Measurements from ENCODE around the gene HEXB. TPM values are rescaled to one million over a fixed set of nuclear protein-coding genes. Genes with fewer than 3 reads are reported as not detected.

Gene HEXB
- total and polyA plus RNA-seq, 2 of the 8 experiments (the other 6 are each of a cell fraction or from before 2014, with no cell fraction given) = 39.7 to 69.2 TPM

DNA sequence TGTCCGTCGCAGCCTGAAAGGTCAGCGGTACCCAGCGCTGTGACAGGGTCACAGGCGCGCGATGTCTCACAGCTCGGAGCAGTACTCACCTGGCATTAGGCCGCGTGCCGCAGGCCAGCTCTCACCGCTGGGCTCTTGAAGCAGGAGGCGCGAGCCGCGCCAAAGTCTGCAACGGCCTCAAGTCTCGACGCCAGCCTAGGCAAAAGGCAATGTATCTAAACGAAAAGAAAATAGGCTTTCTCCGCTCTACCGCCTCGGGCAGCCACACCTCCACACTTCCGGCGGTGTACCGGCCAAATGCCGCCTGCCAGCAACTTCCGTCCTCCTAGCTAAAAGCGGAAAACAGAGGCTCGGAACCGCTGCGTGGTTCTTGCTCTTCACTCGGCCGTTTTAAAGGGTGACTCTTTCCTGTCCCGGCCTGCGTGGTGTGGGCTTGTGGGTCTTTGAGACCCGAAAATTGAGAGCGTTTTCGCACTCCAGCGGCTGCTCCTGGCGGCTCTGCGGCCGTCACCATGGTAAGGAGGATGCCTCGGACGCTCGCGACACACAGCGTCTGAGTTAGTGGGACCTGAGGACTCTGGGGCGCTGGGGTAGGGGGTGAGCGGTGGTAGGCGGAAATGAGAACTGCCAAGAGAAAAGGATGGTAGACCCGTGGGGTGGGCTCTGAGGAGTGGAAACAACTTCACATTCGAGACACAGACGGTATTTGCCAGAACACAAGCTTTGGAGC is 82.0 kb downstream of the HEXB start, which contains the start of the genes GFM2 and NSA2:
Gene GFM2 (minus strand): TSS at position 269 of the 730 bp plus-strand sequence. CDS start 3,375 bp downstream, outside the sequence.
Gene NSA2 (plus strand): TSS at position 401 of the 730 bp plus-strand sequence. CDS start 112 bp downstream, at position 513.
- Histone ChIP-seq H3K79me2 (ENCODE audit: control insufficient read depth in 1 of 2, insufficient read depth in 2 of 2, low read length in 2 of 2) (peaks cover 12 to 45% of the 10 kb centered on the region in 2 experiments), H3K18ac (ENCODE audit: extremely low read depth, low read length) (0 out of 2 replicates have a peak within 1 kb of the TSS, but pooled peaks have one; percentile 11), H3K23ac (ENCODE audit: insufficient read length) (no peak within 1 kb of the TSS), H3K9ac (replicated peaks in 1 of 4; ENCODE audit: extremely low read depth in 1 of 4, low read depth in 3 of 4, low read length in 3 of 4) (peak within 1 kb of the TSS; percentile 54 to 73 (median 70)), H3K36me3 (ENCODE audit: control insufficient read depth in 2 of 4, insufficient read depth in 4 of 4, low read length in 3 of 4) (peaks cover 0 to 29% (median 15%) of the 10 kb centered on the region in 4 experiments; a peak in 7 of 8 replicates), H2BK5ac (ENCODE audit: low read depth, low read length) (no peak within 1 kb of the TSS), H3K23me2 (ENCODE audit: low read depth, low read length) (no peaks in the 10 kb centered on the region; the same call in 1 of the 2 replicates), H2BK20ac (ENCODE audit: low read length) (no peak within 1 kb of the TSS), H2BK12ac (ENCODE audit: low read depth, low read length) (no peak within 1 kb of the TSS), H4K20me1 (replicated peaks in 1 of 2; ENCODE audit: control insufficient read depth in 1 of 2, insufficient read depth in 2 of 2, low read length in 2 of 2) (peaks cover 0 to 3% of the 10 kb centered on the region in 2 experiments), H2BK15ac (ENCODE audit: low read length) (no peak within 1 kb of the TSS; the same call in 1 of the 2 replicates), H3K56ac (replicated peaks; ENCODE audit: insufficient read length, low read depth, low read length) (no peak within 1 kb of the TSS), H4K91ac (replicated peaks; ENCODE audit: insufficient read length, low read length) (no peak within 1 kb of the TSS), H3K4me1 (replicated peaks in 1 of 4; ENCODE audit: control insufficient read depth in 3 of 4, insufficient read depth in 4 of 4, low read length in 3 of 4) (peaks cover 0 to 4% (median 2%) of the 10 kb centered on the region in 4 experiments; a peak in 2 of 7 replicates), H2BK120ac (replicated peaks; ENCODE audit: low read depth, low read length) (no peak within 1 kb of the TSS), H3K4ac (replicated peaks; ENCODE audit: insufficient read length, low read depth, low read length) (no peak within 1 kb of the TSS), H3K4me3 (ENCODE audit: extremely low read depth in 1 of 4, insufficient read depth in 2 of 4, low read depth in 3 of 4, low read length in 4 of 4) (peak within 1 kb of the TSS; percentile 86 to 100 (median 93)), H3K79me1 (ENCODE audit: low read depth, low read length) (peaks cover 3% of the 10 kb centered on the region; the same call in 1 of the 2 replicates), H2AK5ac (ENCODE audit: low read depth, low read length) (no peak within 1 kb of the TSS), H3K14ac (ENCODE audit: insufficient read length) (no peak within 1 kb of the TSS), H3K27me3 (replicated peaks in 1 of 4; ENCODE audit: control insufficient read depth in 3 of 4, extremely low read depth in 1 of 4, insufficient read depth in 3 of 4, low read length in 3 of 4) (no peaks in the 10 kb centered on the region), H4K8ac (ENCODE audit: extremely low read depth, insufficient read depth, low read length) (peak within 1 kb of the TSS; percentile 97), H3K27ac (ENCODE audit: low read depth, low read length) (peak within 1 kb of the TSS; percentile 31; the same call in 1 of the 2 replicates), H4K5ac (ENCODE audit: insufficient read length, low read depth, low read length) (peak within 1 kb of the TSS; percentile 69), H3K9me3 (ENCODE audit: insufficient read depth in 2 of 2, low read depth in 1 of 2, low read length in 1 of 2) (no peaks in the 10 kb centered on the region), H3K4me2 (ENCODE audit: insufficient read depth in 1 of 2, low read depth in 2 of 2, low read length in 2 of 2) (peak within 1 kb of the TSS; percentile 84 to 97), H2AFZ (ENCODE audit: low read length) (peak within 1 kb of the TSS; percentile 95)
- DNase-seq (ENCODE audit: low read depth in 1 of 2, low spot score in 2 of 2) = peak; percentile 84 to 95
- CTCF ChIA-PET (ENCODE audit: partially characterized antibody) = interaction anchor here (1.1 to 2.7 kb wide), 12 partner anchors 7 to 168 kb away, joined by 3 to 10 read pairs (median 5); no protein-coding TSS in a partner anchor
- POLR2A ChIA-PET (ENCODE audit: partially characterized antibody) = interaction anchor here (0.7 to 1.5 kb wide), 4 partner anchors 8 to 643 kb away, joined by 3 to 8 read pairs (median 6); partner anchors contain the start of gene FAM169A
- 1% methylated on average over 51 of the region's 54 CpGs; no CpG with 5 or more reads in 1 of the 2 experiments for WGBS, 2 experiments (ENCODE audit: extremely low coverage in 1 of 2, insufficient coverage in 1 of 2, insufficient read length in 1 of 2, insufficient replicate concordance in 2 of 2, low coverage in 1 of 2, low lambda C conversion rate in 2 of 2, missing lambda C conversion rate in 1 of 2)
- FAIRE-seq = no peak
- TF ChIP-seq EGR1 (IDR thresholded peaks at IDR 0.05; ENCODE audit: borderline replicate concordance, low read depth, low read length) = peak; percentile 93
- TF ChIP-seq TAF1 (IDR thresholded peaks at IDR 0.05; ENCODE audit: low read depth, low read length) = peak; percentile 80
- peak; percentile 88 for TF ChIP-seq SP1 (IDR thresholded peaks at IDR 0.05; ENCODE audit: low read depth, low read length)
- TF ChIP-seq RXRA (IDR thresholded peaks at IDR 0.05; ENCODE audit: insufficient read depth, low read depth, low read length) = no peak
- no peak for TF ChIP-seq NANOG (IDR thresholded peaks at IDR 0.05; ENCODE audit: insufficient read depth, low read depth, low read length, poor library complexity, severe bottlenecking)
- TF ChIP-seq SRF (IDR thresholded peaks at IDR 0.05; ENCODE audit: low read depth, low read length) = peak; percentile 52
- TF ChIP-seq RNF2 (IDR thresholded peaks at IDR 0.05; ENCODE audit: borderline replicate concordance, low read depth, low read length, missing control alignments, poor library complexity, severe bottlenecking) = no peak
- TF ChIP-seq CEBPB (IDR thresholded peaks at IDR 0.05; ENCODE audit: low read depth, low read length) = no peak
- TF ChIP-seq POLR2AphosphoS5 (IDR thresholded peaks at IDR 0.05; ENCODE audit: low read depth, low read length) = 0 out of 2 replicates have a peak, but pooled peaks have one; percentile 7
- no peak for TF ChIP-seq SP2 (IDR thresholded peaks at IDR 0.05; ENCODE audit: low read length)
- TF ChIP-seq GABPA (IDR thresholded peaks at IDR 0.05; ENCODE audit: borderline replicate concordance, insufficient read depth, low read length) = peak; percentile 100
- no peak for TF ChIP-seq GTF2F1 (IDR thresholded peaks at IDR 0.05; ENCODE audit: borderline replicate concordance, low read depth, low read length)
